GM19463 (cell line): ENCODE measurements around the gene DGAT2L6.

ENCODE experiments used
- ATAC-seq: cut with Tn5 transposase; IDR thresholded peaks from one replicate; pipeline ENCODE4 v1.9.1; 2021; ENCODE audit warnings: mild to moderate bottlenecking, moderate library complexity; ENCODE audit not compliant: unreplicated experiment

DGAT2L6 gene

GRCh38 chrX:70176938-70177533, at the start of gene DGAT2L6:
Gene DGAT2L6, plus strand, starts transcription at chrX:70177483. Its CDS starts 100 bp downstream, at chrX:70177583.
- ATAC-seq, result peak; percentile 50

DNA sequence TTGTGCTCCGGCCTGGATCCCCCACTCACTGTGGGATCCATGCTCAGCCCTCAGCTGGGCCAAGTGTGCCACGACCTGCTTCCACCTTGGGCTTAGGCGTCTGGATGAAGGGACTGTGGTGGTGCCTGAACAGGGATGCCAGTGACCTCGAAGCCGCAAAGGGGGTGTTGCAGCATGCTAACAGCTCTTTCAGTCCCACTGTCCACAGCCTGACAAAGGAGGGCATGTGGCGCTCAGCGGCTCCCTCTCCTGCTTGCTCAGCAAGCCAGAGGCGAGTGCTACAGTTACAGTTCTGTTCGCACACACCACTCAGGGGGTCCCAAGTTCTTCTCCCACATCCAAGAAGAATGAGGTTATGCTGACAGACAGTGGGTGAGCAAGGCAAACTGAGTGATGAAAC, 49.2 kb upstream of the DGAT2L6 start:
- ATAC-seq, result no peak

- no peak for ATAC-seq
Measured at GRCh38 chrX:70129816-70130215, 47.5 kb upstream of the DGAT2L6 start.

- no peak for ATAC-seq
Measured at GRCh38 chrX:70132224-70132623, 45.1 kb upstream of the DGAT2L6 start.

DNA sequence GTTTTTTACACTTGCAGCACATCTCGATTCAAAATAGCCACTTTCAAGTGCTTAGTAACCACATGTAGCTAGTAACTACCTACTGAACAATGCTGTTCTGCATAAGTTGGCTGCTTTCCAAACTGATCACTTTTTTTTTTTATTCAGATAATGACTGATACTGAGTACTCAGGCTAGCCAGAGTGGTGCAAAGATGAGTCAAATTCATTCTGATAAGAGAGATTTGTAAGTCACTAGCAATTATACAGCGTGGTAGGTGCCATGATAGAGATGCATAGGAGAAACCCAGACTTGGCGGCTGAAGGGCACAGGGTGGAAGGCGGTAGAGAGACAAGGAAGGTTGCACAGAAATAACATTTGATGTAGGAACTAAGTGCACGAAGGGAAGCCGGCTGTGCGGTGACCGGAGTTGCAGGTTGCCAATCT, 44.4 kb upstream of the DGAT2L6 start:
- ATAC-seq, result no peak

GRCh38 chrX:70133303-70134115, 43.8 kb upstream of the DGAT2L6 start, which contains the start of gene IGBP1:
Gene IGBP1, plus strand, starts transcription at chrX:70133447. Its CDS starts 501 bp downstream, at chrX:70133948.
- peak; percentile 81 for ATAC-seq

DNA sequence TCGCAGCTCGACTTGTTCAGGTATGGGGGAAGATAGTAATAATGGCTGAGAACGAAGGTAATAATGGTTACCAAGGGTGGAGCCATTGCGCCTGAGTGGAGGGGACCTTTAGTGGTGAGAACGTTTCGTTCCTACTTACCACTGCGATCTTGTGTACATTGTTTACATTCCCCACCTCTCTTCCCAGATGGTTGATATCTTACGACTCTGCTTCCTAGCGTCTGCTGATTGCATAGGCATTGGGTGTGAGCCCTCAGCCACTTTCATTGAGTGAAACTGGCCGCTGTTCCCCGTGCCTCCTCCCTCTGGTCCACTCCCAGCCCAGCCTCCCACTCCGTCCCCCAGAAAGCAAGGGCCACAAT, 43.2 kb upstream of the DGAT2L6 start:
- peak; percentile 6 for ATAC-seq

- no peak for ATAC-seq
Measured at GRCh38 chrX:70138622-70139021, 38.7 kb upstream of the DGAT2L6 start.

GRCh38 chrX:70139736-70140135, 37.5 kb upstream of the DGAT2L6 start:
- no peak for ATAC-seq

GRCh38 chrX:70141373-70141772, 35.9 kb upstream of the DGAT2L6 start:
- no peak for ATAC-seq

DNA sequence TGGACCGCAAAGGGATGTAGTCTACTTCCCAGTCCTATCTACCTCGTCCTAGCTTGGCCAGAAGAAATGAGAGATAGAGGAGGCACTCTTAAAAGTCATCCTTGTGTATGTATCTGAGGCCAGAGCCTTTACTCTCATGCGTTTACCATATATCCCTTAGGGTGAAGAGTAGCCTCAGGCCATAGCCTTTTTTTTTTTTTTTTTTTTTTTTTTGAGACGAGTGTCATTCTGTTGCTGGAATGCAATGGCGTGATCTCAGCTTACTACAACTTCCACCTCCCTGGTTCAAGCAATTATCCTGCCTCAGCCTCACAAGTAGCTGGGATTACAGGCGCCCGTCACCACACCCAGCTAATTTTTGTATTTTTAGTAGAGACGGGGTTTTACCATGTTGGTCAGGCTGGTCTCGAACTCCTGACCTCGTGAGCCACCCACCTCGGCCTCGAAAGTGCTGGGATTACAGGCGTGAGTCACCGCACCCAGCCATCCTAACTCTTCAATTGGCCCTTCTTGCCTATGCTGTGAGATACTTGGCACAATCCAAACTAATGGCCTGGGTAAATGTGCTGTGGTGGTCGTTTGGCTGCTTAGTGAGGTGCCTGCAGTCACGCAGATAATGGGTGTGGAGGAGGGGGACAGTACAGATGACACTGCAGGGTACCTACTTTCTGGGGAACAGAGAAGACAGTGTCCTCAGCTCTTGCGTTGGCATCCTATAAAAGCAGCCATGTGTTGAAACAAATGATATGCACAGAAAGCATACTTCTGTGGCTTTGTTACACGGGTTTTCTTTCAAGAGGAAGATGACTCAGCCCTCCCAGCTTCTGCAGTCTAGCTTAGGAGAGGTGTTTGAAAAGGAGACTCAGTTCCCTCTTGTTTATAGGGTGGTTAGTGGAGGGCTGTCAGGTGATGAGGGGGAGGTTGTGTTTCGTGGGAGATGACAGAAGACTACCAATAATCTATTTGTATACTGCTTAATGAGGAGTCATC, 10.4 kb upstream of the DGAT2L6 start:
- ATAC-seq, result no peak

- ATAC-seq, result no peak
Measured at GRCh38 chrX:70168238-70169188, 8.8 kb upstream of the DGAT2L6 start.

DNA sequence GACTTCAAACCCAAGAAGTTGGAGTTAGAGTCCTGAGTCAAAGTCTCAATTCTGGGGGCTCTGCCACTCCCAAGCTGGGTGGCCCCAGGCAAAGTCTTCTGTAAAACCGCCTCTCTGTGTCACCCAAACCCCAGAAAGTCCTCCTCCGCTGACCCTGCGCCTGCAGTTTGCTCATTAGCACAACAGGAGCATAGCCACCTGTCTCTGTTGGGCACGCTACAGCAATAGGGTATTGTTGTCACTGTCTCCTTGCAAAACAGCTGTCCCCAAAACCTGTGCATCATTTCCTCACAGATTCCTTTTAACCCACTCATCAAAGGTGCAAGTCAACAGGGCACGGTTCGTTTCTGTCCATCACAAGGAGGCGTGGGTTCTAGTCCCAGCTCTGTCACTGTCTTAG, 8.0 kb upstream of the DGAT2L6 start:
- ATAC-seq, result no peak

DNA sequence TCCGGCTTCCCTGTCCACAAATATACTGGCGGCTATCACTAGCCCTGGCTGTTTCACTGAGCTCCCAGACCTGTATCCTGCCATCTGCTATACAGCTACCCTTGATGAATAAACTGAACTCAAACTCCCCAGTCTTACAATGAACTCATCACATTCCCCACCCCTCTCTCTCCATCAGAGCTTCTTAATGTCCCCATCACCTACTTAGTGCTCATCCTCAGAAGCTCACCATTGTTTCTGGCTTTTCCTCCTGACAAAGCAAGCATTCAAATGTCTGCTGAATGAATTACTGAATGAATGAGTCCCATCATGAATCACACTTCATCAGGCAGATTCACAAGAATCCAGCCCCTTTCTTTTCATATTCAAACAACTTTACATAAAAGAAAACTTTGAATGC, 5.7 kb upstream of the DGAT2L6 start:
- ATAC-seq, result no peak

GRCh38 chrX:70172221-70172620, 5.1 kb upstream of the DGAT2L6 start:
- ATAC-seq, result no peak

GRCh38 chrX:70172964-70173363, 4.3 kb upstream of the DGAT2L6 start:
- no peak for ATAC-seq

DNA sequence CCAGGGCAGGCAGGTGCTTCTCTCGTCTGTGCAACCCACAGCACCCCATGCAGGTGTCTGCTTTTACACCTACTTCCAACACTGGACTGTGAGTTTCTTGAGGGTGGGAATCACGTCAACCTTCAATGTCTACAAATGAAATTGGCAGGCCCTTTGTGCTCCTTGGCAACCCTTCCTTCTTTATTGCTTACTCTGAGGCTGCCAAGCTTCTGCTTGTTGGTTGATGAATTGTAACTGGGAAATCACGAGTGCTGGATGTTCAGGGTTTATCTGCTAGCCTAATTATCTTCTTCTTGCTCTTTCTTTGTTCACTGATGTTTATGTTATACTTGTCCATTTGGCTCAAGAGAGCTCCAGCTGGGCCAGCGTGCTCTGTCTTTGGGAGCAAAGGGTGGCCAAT, 2.5 kb upstream of the DGAT2L6 start:
- no peak for ATAC-seq

DNA sequence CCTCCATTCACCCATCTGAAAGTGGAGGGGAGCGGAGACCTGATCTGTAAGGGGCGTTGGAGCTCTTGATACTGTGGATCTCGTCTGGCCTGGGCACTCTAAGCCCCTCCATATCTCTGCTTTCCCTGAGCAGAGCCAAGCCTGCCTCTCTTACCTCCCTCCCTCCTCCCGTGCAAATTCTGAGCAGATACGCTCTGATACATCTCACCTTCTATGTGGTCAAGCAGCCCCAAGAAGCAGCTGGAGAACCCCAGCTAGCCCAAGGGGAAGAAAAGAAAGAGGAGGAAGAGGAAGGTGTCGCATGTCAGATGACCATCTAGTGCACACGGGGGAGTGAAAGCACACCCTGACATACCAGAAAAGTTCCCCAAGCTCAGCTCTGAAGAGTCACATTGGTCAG, 1.9 kb upstream of the DGAT2L6 start:
- ATAC-seq, result peak; percentile 38

- no peak for ATAC-seq
Measured at GRCh38 chrX:70183091-70183490, 5.8 kb downstream of the DGAT2L6 start.

- no peak for ATAC-seq
Measured at GRCh38 chrX:70190225-70190624, 12.9 kb downstream of the DGAT2L6 start.
